HUES64 (cell line): ENCODE data around the gene DPP7.
"Not testable (repeated sequence)": the region's sequence is repeated elsewhere in the genome, so short reads cannot be mapped to it uniquely, and the experiment has no call there.

ENCODE experiments used
- H3K27ac ChIP-seq: 2 replicates; pipeline ENCODE4 v1.7.0; 2013; ENCODE audit warnings: low read depth, low read length, inconsistent platforms
- H3K27me3 ChIP-seq: 2 replicates; pipeline ENCODE4 v1.6.1; 2013; ENCODE audit warnings: mild to moderate bottlenecking, low read length; ENCODE audit not compliant: insufficient read depth
- H3K36me3 ChIP-seq: 2 replicates; pipeline ENCODE4 v1.6.1; 2013; ENCODE audit warnings: mild to moderate bottlenecking, low read length; ENCODE audit not compliant: insufficient read depth
- H3K4me1 ChIP-seq: 2 replicates; pipeline ENCODE4 v1.6.1; 2013; ENCODE audit warnings: mild to moderate bottlenecking, low read length, moderate library complexity; ENCODE audit not compliant: insufficient read depth
- H3K4me3 ChIP-seq: 2 replicates; pipeline ENCODE4 v1.5.1; 2013; ENCODE audit warnings: mild to moderate bottlenecking, low read length, moderate library complexity
- H3K9ac ChIP-seq: 2 replicates; pipeline ENCODE4 v1.6.1; 2013; ENCODE audit warnings: mild to moderate bottlenecking, low read depth, low read length
- H3K9me3 ChIP-seq: 2 replicates; pipeline ENCODE4 v1.6.1; 2013; ENCODE audit warnings: low read depth, low read length; ENCODE audit not compliant: insufficient read depth
- WGBS: fragments of 150-250, 120-280 bp; methylation state at CpG from one replicate; pipeline ENCODE4 v1.1.7; 2013; ENCODE audit warnings: missing lambda C conversion rate; 5-methylcytosine and 5-hydroxymethylcytosine counted together

DPP7 gene

GRCh38 chr9:137063311-137064026, 51.1 kb downstream of the DPP7 start:
- Histone ChIP-seq H3K9ac (no peak overlapping the region), H3K9me3 (no peaks in the 10 kb centered on the region), H3K27me3 (no peaks in the 10 kb centered on the region), H3K4me3 (no peak overlapping the region), H3K36me3 (peaks cover 11% of the 10 kb centered on the region), H3K4me1 (peaks cover 2% of the 10 kb centered on the region; the same call in 1 of the 2 replicates), H3K27ac (no peak overlapping the region)
- 92% methylated on average over 26 of the region's 26 CpGs for WGBS

GRCh38 chr9:137062798-137063197, 51.7 kb downstream of the DPP7 start:
- H3K36me3 ChIP-seq, result peaks cover 11% of the 10 kb centered on the region
- H3K9ac ChIP-seq, H3K4me1 ChIP-seq, H3K27ac ChIP-seq, H3K9me3 ChIP-seq, H3K27me3 ChIP-seq, H3K4me3 ChIP-seq: not testable (repeated sequence)
- WGBS, result 93% methylated on average over 6 of the region's 9 CpGs

- H3K27me3 ChIP-seq, result no peaks in the 10 kb centered on the region
- H3K4me3 ChIP-seq, result no peak overlapping the region
- peaks cover 11% of the 10 kb centered on the region for H3K36me3 ChIP-seq
- no peak overlapping the region for H3K9ac ChIP-seq
- H3K27ac ChIP-seq, result no peak overlapping the region
- no peaks in the 10 kb centered on the region for H3K4me1 ChIP-seq
- H3K9me3 ChIP-seq, result no peaks in the 10 kb centered on the region
- 90% methylated on average over 15 of the region's 15 CpGs for WGBS
Measured at GRCh38 chr9:137062384-137062783, 52.1 kb downstream of the DPP7 start.
